Gastroesophageal sphincter (tissue), 4 donors: Measurements from ENCODE around the gene PWWP2B. TPM values are rescaled to one million over a fixed set of nuclear protein-coding genes. Genes with fewer than 3 reads are reported as not detected.

Experiments used
- ATAC-seq: fragments of 150-250 bp; one replicate; pipeline ENCODE4 v1.9.1; 2016; ENCODE audit warnings: mild to moderate bottlenecking, moderate library complexity
- H3K27ac ChIP-seq, 4 donors: fragments of 200-600 bp; sonication (generic) in 3 of 4; 1 replicate in 3 of 4; 2 replicates in 1 of 4; pipeline ENCODE4 v1.5.1; 2016 to 2019
- H3K27me3 ChIP-seq: fragments of 200-600 bp; sonication (generic); one replicate; pipeline ENCODE4 v1.5.1; 2019
- H3K36me3 ChIP-seq, 2 donors: fragments of 200-600 bp; sonication (generic); one replicate each; pipeline ENCODE4 v1.5.1; 2019; ENCODE audit warnings: control low read depth in 1 of 2
- H3K4me1 ChIP-seq, 3 donors: fragments of 200-600 bp; sonication (generic); 1 replicate in 2 of 3; 2 replicates in 1 of 3; pipeline ENCODE4 v1.5.1; 2016 to 2019; ENCODE audit warnings: control low read depth in 2 of 3
- H3K4me3 ChIP-seq, 2 donors: fragments of 200-600 bp; sonication (generic); one replicate each; pipeline ENCODE4 v1.5.1; 2019; ENCODE audit warnings: mild to moderate bottlenecking in 1 of 2, moderate library complexity in 1 of 2
- H3K9me3 ChIP-seq, 3 donors: fragments of 200-600 bp; sonication (generic); one replicate each; pipeline ENCODE4 v1.5.1; 2017 to 2019; ENCODE audit warnings: control low read depth in 2 of 3
- EP300 ChIP-seq: sonication (generic); formaldehyde crosslinking; IDR thresholded peaks from one replicate; pipeline ENCODE4 v1.6.1; 2017; ENCODE audit warnings: antibody characterized with exemption, mild to moderate bottlenecking
- POLR2A ChIP-seq, 2 donors: fragments of 450-650 bp; IDR thresholded peaks; one replicate each; pipeline ENCODE4 v1.6.1; 2017; ENCODE audit warnings: antibody characterized with exemption in 2 of 2, mild to moderate bottlenecking in 2 of 2, moderate library complexity in 1 of 2
- POLR2AphosphoS5 ChIP-seq: sonication (generic); formaldehyde crosslinking; IDR thresholded peaks from one replicate; pipeline ENCODE4 v1.6.1; 2017; ENCODE audit warnings: antibody characterized with exemption
- WGBS, 2 donors: methylation state at CpG; one replicate each; pipeline ENCODE4 v1.1.5; 2018; ENCODE audit warnings: low coverage in 1 of 2; 5-methylcytosine and 5-hydroxymethylcytosine counted together
- total RNA-seq, 4 donors: library from RNA; depleted of rRNA; stranded (reverse); fragments of >200 nt; gene quantifications; one replicate each; pipeline ENCODE4 v1.1.0, GENCODE V29; 2016
- TF ChIP-seq, protein P1 (sequence below), 4 experiments: fragments of 200-600 bp in 2 of 4; fragments of 450-650 bp in 2 of 4; sonication (generic) in 1 of 4; IDR thresholded peaks; one replicate each; pipeline ENCODE4 v1.5.1; 2017 to 2019; ENCODE audit warnings: antibody characterized with exemption in 4 of 4, mild to moderate bottlenecking in 2 of 4, moderate library complexity in 2 of 4

PWWP2B gene
- total RNA-seq, 4 donors from 2014 or later, result 11.3 to 17.1 (median 14.8) TPM

- peak overlapping the region in 1 of 2 donors; percentile 29 for H3K4me3 ChIP-seq
- H3K4me1 ChIP-seq, result peaks cover 0 to 27% (median 18%) of the 10 kb centered on the region in 3 donors
- 0% methylated on average over 1 of the region's 45 CpGs; no CpG with 5 or more reads in 1 of the 2 donors for WGBS, 2 donors
- H3K27ac ChIP-seq, result peak overlapping the region in 2 of 4 donors; percentile 27 to 54
- H3K9me3 ChIP-seq, result no peaks in the 10 kb centered on the region
- peak; percentile 74 for ATAC-seq
- no peaks in the 10 kb centered on the region for H3K27me3 ChIP-seq
- H3K36me3 ChIP-seq, result no peaks in the 10 kb centered on the region
- TF ChIP-seq POLR2A (IDR thresholded peaks at IDR 0.05), result no peak
- no peak for TF ChIP-seq EP300
- TF ChIP-seq, protein P1, sequence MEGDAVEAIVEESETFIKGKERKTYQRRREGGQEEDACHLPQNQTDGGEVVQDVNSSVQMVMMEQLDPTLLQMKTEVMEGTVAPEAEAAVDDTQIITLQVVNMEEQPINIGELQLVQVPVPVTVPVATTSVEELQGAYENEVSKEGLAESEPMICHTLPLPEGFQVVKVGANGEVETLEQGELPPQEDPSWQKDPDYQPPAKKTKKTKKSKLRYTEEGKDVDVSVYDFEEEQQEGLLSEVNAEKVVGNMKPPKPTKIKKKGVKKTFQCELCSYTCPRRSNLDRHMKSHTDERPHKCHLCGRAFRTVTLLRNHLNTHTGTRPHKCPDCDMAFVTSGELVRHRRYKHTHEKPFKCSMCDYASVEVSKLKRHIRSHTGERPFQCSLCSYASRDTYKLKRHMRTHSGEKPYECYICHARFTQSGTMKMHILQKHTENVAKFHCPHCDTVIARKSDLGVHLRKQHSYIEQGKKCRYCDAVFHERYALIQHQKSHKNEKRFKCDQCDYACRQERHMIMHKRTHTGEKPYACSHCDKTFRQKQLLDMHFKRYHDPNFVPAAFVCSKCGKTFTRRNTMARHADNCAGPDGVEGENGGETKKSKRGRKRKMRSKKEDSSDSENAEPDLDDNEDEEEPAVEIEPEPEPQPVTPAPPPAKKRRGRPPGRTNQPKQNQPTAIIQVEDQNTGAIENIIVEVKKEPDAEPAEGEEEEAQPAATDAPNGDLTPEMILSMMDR (IDR thresholded peaks at IDR 0.05), result peak; percentile 95 to 100 (median 98)
- peak; percentile 22 for TF ChIP-seq POLR2AphosphoS5
Observed at GRCh38 chr10:132452651-132453469, 55.9 kb downstream of the PWWP2B start.

GRCh38 chr10:132453470-132453861 lies 56.5 kb downstream of the PWWP2B start:
- no CpG with 5 or more reads among the region's 15 CpGs for WGBS, 2 donors
- H3K4me1 ChIP-seq, result peaks cover 0 to 27% (median 16%) of the 10 kb centered on the region in 3 donors
- no peaks in the 10 kb centered on the region for H3K36me3 ChIP-seq
- H3K27ac ChIP-seq, result peak overlapping the region in 1 of 4 donors; percentile 54
- peak; percentile 6 for ATAC-seq
- H3K9me3 ChIP-seq, result no peaks in the 10 kb centered on the region
- no peaks in the 10 kb centered on the region for H3K27me3 ChIP-seq
- H3K4me3 ChIP-seq, result peak overlapping the region in 1 of 2 donors; percentile 29
- TF ChIP-seq POLR2A (IDR thresholded peaks at IDR 0.05) (no peak), POLR2AphosphoS5 (no peak), EP300 (no peak)
- TF ChIP-seq, protein P1 (IDR thresholded peaks at IDR 0.05), result peak in 1 of 4 experiments; percentile 3

DNA sequence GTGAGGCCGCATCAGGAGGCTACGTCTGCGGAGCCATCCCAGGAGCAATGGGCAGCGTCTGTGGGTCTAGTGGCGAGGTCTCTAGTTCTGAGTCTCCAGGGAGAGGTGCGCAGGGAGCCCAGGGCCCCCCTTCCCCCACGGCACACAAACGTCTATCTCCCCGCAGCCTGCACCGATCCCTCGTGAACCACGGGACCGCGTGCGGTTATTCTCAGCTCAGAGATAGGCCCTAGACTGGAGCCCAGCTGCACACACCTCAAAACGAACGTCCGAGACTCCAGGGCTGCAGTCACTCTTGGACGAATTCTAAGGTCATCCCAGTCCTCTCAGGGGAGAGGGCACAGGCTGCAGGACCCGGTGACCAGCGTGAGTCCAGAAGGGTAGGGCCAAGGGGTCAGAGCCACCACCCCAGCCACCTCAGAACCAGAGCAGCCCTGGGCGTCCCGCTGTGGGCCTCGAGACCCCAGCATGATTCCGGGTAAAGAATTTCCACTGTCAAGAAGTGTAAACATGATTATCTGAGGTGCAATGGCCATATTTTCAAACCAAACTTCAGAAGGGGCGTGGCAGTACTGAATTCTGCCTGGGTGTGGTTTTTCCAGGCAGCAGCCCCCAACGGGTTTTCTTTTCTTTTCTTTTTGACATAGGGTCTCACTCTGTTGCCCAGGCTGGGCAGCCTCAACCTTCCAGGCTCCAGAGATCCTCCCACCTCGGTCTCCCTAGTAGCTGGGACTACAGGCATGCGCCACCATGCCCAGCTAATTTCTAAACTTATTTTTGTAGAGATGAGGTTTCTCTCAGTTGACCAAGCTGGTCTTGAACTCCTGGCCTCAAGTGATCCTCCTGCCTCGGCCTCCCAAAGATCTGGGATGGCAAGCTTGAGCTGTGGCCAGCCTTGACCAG lies 57.5 kb downstream of the PWWP2B start:
- no peak overlapping the region for H3K27ac ChIP-seq
- 79 to 88% methylated on average over 4 to 6 of the region's 30 CpGs for WGBS, 2 donors

DNA sequence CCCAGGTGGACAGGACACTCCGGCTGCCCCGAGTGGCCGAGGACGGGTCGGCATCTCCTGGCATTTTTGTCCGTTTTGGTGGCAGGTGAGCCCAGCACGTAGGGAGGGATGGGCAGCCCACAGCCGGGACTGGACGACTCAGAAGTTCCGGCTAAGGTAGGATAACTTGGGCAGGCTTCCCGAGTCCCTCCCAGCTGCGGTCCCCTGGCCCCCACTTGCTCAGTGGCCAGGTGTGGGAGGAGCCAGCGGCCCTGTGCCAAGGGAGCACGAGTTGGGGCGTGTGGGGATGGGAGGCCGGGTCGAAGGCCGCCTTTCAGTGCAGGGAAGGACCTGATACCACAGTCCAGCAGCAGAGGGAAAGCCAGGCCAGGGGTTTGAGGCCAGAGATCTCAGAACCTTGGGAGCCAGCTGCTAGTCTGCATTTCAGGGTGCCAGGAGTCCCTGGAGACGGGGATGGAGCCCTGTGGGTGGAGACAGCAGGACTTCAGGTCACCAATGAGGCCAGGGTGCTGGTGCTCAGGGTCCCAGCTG lies 58.5 kb downstream of the PWWP2B start:
- Histone ChIP-seq H3K9me3 (no peaks in the 10 kb centered on the region), H3K27me3 (no peaks in the 10 kb centered on the region), H3K4me1 (peaks cover 0 to 46% (median 21%) of the 10 kb centered on the region in 3 donors), H3K36me3 (no peaks in the 10 kb centered on the region), H3K27ac (no peak overlapping the region), H3K4me3 (no peak overlapping the region)
- no peak for ATAC-seq
- 60% methylated on average over 2 of the region's 19 CpGs; no CpG with 5 or more reads in 1 of the 2 donors for WGBS, 2 donors
- TF ChIP-seq, protein P1 (IDR thresholded peaks at IDR 0.05), result no peak
- no peak for TF ChIP-seq POLR2A (IDR thresholded peaks at IDR 0.05)
- no peak for TF ChIP-seq EP300
- no peak for TF ChIP-seq POLR2AphosphoS5

More for the DNA sequence above, 57.5 kb downstream of the PWWP2B start:
- no peaks in the 10 kb centered on the region for H3K36me3 ChIP-seq
- H3K4me3 ChIP-seq, result no peak overlapping the region
- H3K9me3 ChIP-seq, result no peaks in the 10 kb centered on the region
- peaks cover 0 to 38% (median 21%) of the 10 kb centered on the region in 3 donors for H3K4me1 ChIP-seq
- no peak for ATAC-seq
- H3K27me3 ChIP-seq, result no peaks in the 10 kb centered on the region
- TF ChIP-seq POLR2AphosphoS5, result no peak
- TF ChIP-seq, protein P1 (IDR thresholded peaks at IDR 0.05), result no peak
- no peak for TF ChIP-seq EP300
- no peak for TF ChIP-seq POLR2A (IDR thresholded peaks at IDR 0.05)
